ENCODE results near the gene MFSD6.

DNA sequence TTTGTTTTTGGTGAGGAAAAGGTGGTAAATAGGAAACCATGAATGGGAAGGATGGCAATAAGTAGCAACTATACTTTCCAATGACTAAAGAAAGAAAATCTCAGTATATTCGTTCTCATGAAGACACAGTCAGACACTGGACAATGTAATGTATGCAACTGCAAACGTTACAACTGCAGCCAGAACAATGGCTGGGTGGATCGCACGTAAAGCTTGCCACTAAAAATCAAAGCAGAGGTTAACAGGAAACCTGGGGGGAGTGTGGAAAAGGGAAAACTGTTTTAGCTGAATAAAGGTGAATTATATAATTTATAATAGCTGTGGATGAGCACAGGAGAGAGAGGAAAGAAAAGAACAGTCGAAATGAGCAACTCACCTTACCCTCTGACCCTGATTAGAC lies 93.1 kb downstream of the MFSD6 start:
- no peak for TF ChIP-seq POLR2A (IDR thresholded peaks at IDR 0.05; ENCODE audit: low read length)
- no peak for TF ChIP-seq GATA1 (IDR thresholded peaks at IDR 0.05; ENCODE audit: low read depth, low read length)
